ENCODE measurements around the gene RRAGC. TPM values are rescaled to one million over a fixed set of nuclear protein-coding genes. Genes with fewer than 3 reads are reported as not detected.
A peak's percentile ranks its signal among the peaks of the same experiment; 100 is the strongest.

RRAGC gene
- total and polyA plus RNA-seq, 9 of the 15 experiments (the other 6 are each of a cell fraction or from before 2014, with no cell fraction given) = 3.9 to 16.9 (median 10.9) TPM

- TF ChIP-seq RCOR1 (IDR thresholded peaks at IDR 0.05; ENCODE audit: borderline replicate concordance in 1 of 2, low read depth in 2 of 2, low read length in 2 of 2) = 0 out of 4 replicates have a peak, but pooled peaks of 1 of the 2 experiments have one; percentile 41
- TF ChIP-seq HMGN3 (IDR thresholded peaks at IDR 0.05; ENCODE audit: borderline replicate concordance, extremely low read depth, insufficient read length, low read depth, low read length) = no peak
- TF ChIP-seq HDAC6 (IDR thresholded peaks at IDR 0.05; ENCODE audit: low read depth, low read length) = no peak
- TF ChIP-seq E4F1 (CRISPR knock-in tag; IDR thresholded peaks at IDR 0.05; ENCODE audit: borderline replicate concordance) = peak; percentile 63; the same call in 1 of the 2 replicates
- TF ChIP-seq HDAC1 (IDR thresholded peaks at IDR 0.05) = 0 out of 4 replicates have a peak, but pooled peaks have one; percentile 50 to 63
- no peak for TF ChIP-seq EP400 (IDR thresholded peaks at IDR 0.05)
- TF ChIP-seq MAZ (CRISPR knock-in tag; conservative IDR thresholded peaks at IDR 0.05 in 1 of 2, IDR thresholded peaks at IDR 0.05 in 1 of 2) = no peak
- TF ChIP-seq TGIF2 (CRISPR knock-in tag; IDR thresholded peaks at IDR 0.05) = 0 out of 2 replicates have a peak, but pooled peaks have one; percentile 53
- TF ChIP-seq SUPT5H (IDR thresholded peaks at IDR 0.05) = no peak
- TF ChIP-seq HDGF (IDR thresholded peaks at IDR 0.05) = peak; percentile 92; the same call in 1 of the 2 replicates
- TF ChIP-seq KDM2B (CRISPR knock-in tag; IDR thresholded peaks at IDR 0.05) = no peak
- TF ChIP-seq TCF7L2 (IDR thresholded peaks at IDR 0.05; ENCODE audit: low read depth, low read length) = no peak
- peak; percentile 17 for TF ChIP-seq BRD9 (IDR thresholded peaks at IDR 0.05; ENCODE audit: low read depth, partially characterized antibody)
- TF ChIP-seq DACH1 (IDR thresholded peaks at IDR 0.05; ENCODE audit: partially characterized antibody) = peak; percentile 11
- no peak for TF ChIP-seq JUND (IDR thresholded peaks at IDR 0.05; ENCODE audit: borderline replicate concordance, low read depth, low read length)
- TF ChIP-seq JUND (tag; IDR thresholded peaks at IDR 0.05; ENCODE audit: borderline replicate concordance, low read depth, low read length) = peak; percentile 44; the same call in 1 of the 3 replicates
- TF ChIP-seq, protein P1, sequence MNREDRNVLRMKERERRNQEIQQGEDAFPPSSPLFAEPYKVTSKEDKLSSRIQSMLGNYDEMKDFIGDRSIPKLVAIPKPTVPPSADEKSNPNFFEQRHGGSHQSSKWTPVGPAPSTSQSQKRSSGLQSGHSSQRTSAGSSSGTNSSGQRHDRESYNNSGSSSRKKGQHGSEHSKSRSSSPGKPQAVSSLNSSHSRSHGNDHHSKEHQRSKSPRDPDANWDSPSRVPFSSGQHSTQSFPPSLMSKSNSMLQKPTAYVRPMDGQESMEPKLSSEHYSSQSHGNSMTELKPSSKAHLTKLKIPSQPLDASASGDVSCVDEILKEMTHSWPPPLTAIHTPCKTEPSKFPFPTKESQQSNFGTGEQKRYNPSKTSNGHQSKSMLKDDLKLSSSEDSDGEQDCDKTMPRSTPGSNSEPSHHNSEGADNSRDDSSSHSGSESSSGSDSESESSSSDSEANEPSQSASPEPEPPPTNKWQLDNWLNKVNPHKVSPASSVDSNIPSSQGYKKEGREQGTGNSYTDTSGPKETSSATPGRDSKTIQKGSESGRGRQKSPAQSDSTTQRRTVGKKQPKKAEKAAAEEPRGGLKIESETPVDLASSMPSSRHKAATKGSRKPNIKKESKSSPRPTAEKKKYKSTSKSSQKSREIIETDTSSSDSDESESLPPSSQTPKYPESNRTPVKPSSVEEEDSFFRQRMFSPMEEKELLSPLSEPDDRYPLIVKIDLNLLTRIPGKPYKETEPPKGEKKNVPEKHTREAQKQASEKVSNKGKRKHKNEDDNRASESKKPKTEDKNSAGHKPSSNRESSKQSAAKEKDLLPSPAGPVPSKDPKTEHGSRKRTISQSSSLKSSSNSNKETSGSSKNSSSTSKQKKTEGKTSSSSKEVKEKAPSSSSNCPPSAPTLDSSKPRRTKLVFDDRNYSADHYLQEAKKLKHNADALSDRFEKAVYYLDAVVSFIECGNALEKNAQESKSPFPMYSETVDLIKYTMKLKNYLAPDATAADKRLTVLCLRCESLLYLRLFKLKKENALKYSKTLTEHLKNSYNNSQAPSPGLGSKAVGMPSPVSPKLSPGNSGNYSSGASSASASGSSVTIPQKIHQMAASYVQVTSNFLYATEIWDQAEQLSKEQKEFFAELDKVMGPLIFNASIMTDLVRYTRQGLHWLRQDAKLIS (CRISPR knock-in tag; IDR thresholded peaks at IDR 0.05) = peak; percentile 41; the same call in 1 of the 2 replicates
- TF ChIP-seq CREBBP (IDR thresholded peaks at IDR 0.05; ENCODE audit: low read depth, low read length) = no peak
- TF ChIP-seq CEBPG (CRISPR knock-in tag; IDR thresholded peaks at IDR 0.05) = no peak
- TF ChIP-seq CEBPG (tag; conservative IDR thresholded peaks at IDR 0.05 in 1 of 2, IDR thresholded peaks at IDR 0.05 in 1 of 2) = 0 out of 4 replicates have a peak, but pooled peaks of 1 of the 2 experiments have one; percentile 5
- peak; percentile 89; the same call in 1 of the 2 replicates for TF ChIP-seq C11orf30 (IDR thresholded peaks at IDR 0.05; ENCODE audit: low read depth)
Observed at GRCh38 chr1:38814984-38815464, 44.5 kb downstream of the RRAGC start (continued).
